ENCODE measurements around the gene MERTK. TPM values are rescaled to one million over a fixed set of nuclear protein-coding genes. Genes with fewer than 3 reads are reported as not detected.
A peak's percentile ranks its signal among the peaks of the same experiment; 100 is the strongest.
"Not testable (repeated sequence)": the region's sequence is repeated elsewhere in the genome, so short reads cannot be mapped to it uniquely, and the experiment has no call there.

The MERTK gene
- total and polyA plus RNA-seq, 8 donors: 2.8 to 13.9 (median 5.4) TPM

DNA sequence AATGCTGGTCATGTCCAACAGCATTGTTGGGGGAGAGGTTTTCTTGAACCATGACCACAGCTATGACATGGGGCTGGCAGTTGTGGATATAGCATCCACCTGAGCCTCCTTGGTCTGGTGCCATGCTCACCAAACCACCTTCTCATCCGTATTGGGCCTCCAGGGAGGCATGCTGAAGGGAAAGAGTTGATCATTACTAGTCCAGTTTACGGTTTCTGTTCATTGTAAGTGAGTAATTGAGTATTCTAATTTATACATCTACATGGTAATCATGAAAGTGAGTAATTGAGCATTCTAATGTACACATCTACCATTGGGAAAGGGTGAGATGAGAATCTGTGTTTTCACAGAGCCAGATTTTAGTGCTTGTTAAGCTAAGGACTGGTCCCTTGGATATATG is 163.4 kb downstream of the MERTK start:
- H3K9me3 ChIP-seq: no peaks in the 10 kb centered on the region
- peak overlapping the region in 2 of 4 donors; percentile 10 to 47 for H3K27ac ChIP-seq
- WGBS, 2 donors: 85 to 90% methylated on average over 2 of the region's 2 CpGs
- H3K4me1 ChIP-seq: peaks cover 3 to 15% (median 14%) of the 10 kb centered on the region in 3 donors
- TF ChIP-seq, protein P1, sequence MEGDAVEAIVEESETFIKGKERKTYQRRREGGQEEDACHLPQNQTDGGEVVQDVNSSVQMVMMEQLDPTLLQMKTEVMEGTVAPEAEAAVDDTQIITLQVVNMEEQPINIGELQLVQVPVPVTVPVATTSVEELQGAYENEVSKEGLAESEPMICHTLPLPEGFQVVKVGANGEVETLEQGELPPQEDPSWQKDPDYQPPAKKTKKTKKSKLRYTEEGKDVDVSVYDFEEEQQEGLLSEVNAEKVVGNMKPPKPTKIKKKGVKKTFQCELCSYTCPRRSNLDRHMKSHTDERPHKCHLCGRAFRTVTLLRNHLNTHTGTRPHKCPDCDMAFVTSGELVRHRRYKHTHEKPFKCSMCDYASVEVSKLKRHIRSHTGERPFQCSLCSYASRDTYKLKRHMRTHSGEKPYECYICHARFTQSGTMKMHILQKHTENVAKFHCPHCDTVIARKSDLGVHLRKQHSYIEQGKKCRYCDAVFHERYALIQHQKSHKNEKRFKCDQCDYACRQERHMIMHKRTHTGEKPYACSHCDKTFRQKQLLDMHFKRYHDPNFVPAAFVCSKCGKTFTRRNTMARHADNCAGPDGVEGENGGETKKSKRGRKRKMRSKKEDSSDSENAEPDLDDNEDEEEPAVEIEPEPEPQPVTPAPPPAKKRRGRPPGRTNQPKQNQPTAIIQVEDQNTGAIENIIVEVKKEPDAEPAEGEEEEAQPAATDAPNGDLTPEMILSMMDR (IDR thresholded peaks at IDR 0.05): no peak
- peaks cover 0 to 13% (median 0%) of the 10 kb centered on the region in 3 donors for H3K36me3 ChIP-seq
- DNase-seq (no peak), FAIRE-seq (no peak), ATAC-seq (no peak)
- H3K27me3 ChIP-seq: no peaks in the 10 kb centered on the region
- H3K4me3 ChIP-seq: no peak overlapping the region
- intact Hi-C loops (cut with DNase I): no loop called here

GRCh38 chr2:112062894-112063293 is 164.5 kb downstream of the MERTK start:
- ATAC-seq (no peak), FAIRE-seq (no peak), DNase-seq (no peak)
- no peaks in the 10 kb centered on the region for H3K27me3 ChIP-seq
- intact Hi-C loops (cut with DNase I): no loop called here
- H3K4me1 ChIP-seq: peaks cover 3 to 14% (median 11%) of the 10 kb centered on the region in 3 donors
- H3K9me3 ChIP-seq: no peaks in the 10 kb centered on the region
- WGBS, 2 donors: 98 to 100% methylated on average over 1 of the region's 1 CpG
- no peak overlapping the region for H3K27ac ChIP-seq
- H3K36me3 ChIP-seq: peaks cover 0 to 19% (median 0%) of the 10 kb centered on the region in 3 donors
- TF ChIP-seq, protein P1 (IDR thresholded peaks at IDR 0.05): no peak
- no peak overlapping the region for H3K4me3 ChIP-seq

GRCh38 chr2:112065486-112065885 is 167.1 kb downstream of the MERTK start:
- H3K36me3 ChIP-seq: peaks cover 0 to 37% (median 0%) of the 10 kb centered on the region in 3 donors
- H3K9me3 ChIP-seq: no peaks in the 10 kb centered on the region
- DNase-seq: no peak
- FAIRE-seq: no peak
- no peaks in the 10 kb centered on the region for H3K27me3 ChIP-seq
- TF ChIP-seq, protein P1 (IDR thresholded peaks at IDR 0.05): no peak
- no peak overlapping the region for H3K27ac ChIP-seq
- intact Hi-C loops (cut with DNase I): no loop called here
- peaks cover 3 to 14% (median 11%) of the 10 kb centered on the region in 3 donors for H3K4me1 ChIP-seq
- no peak overlapping the region for H3K4me3 ChIP-seq
- no peak for ATAC-seq
- WGBS, 2 donors: 69 to 97% methylated on average over 5 of the region's 5 CpGs

- WGBS, 2 donors: 36 to 40% methylated on average over 1 of the region's 1 CpG
- intact Hi-C loops (cut with DNase I): no loop called here
- ATAC-seq: no peak
- H3K27me3 ChIP-seq: no peaks in the 10 kb centered on the region
- H3K9me3 ChIP-seq: no peaks in the 10 kb centered on the region
- H3K4me3 ChIP-seq: no peak overlapping the region
- TF ChIP-seq, protein P1 (IDR thresholded peaks at IDR 0.05): no peak
- H3K4me1 ChIP-seq: peaks cover 3 to 12% (median 10%) of the 10 kb centered on the region in 3 donors
- no peak for FAIRE-seq
- no peak overlapping the region for H3K27ac ChIP-seq
- H3K36me3 ChIP-seq: peaks cover 0 to 37% (median 0%) of the 10 kb centered on the region in 3 donors
- no peak for DNase-seq
Measured at GRCh38 chr2:112065966-112066365, 167.6 kb downstream of the MERTK start.

- intact Hi-C loops (cut with DNase I): not testable (repeated sequence)
Measured at GRCh38 chr2:112069794-112070193, 171.4 kb downstream of the MERTK start.

More at GRCh38 chr2:112069794-112070193, 171.4 kb downstream of the MERTK start:
- not testable (repeated sequence) for FAIRE-seq, DNase-seq, H3K4me1 ChIP-seq, H3K9me3 ChIP-seq, H3K27me3 ChIP-seq, ATAC-seq, H3K4me3 ChIP-seq, H3K27ac ChIP-seq
- H3K36me3 ChIP-seq: peaks cover 0 to 42% (median 0%) of the 10 kb centered on the region in 3 donors

Data from pancreas (tissue), 10 donors.